ENCODE results near the gene ISM1. TPM values are rescaled to one million over a fixed set of nuclear protein-coding genes. Genes with fewer than 3 reads are reported as not detected.
A peak's percentile ranks its signal among the peaks of the same experiment; 100 is the strongest.

The ISM1 gene
- total RNA-seq, 1 experiment from 2014 or later = 0.20 TPM

DNA sequence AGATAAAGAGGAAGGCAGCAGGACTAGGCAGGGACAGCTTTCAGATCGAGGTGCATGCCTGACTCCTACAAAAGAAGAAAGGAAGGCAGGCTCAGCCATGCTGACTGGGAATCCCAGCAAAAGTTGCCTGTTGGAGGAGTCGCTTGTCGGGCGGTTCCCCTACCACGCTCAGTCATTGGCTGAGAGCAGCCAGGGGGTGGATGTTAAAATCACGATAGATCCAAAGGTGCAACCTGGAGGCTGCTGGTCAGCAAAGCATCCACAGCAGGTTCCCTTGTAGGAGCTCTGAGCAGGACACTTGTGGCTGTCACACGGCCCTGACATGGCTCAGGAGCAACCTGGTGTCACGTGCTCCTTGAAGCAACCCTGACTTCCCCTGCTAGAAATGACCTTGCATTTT is 74.6 kb downstream of the ISM1 start:
- no peak overlapping the region for H2BK120ac ChIP-seq (ENCODE audit: low read depth, low read length, poor library complexity, severe bottlenecking)
- H3K4me1 ChIP-seq (ENCODE audit: insufficient read depth, low read length) = no peaks in the 10 kb centered on the region
- no peaks in the 10 kb centered on the region for H3K9me3 ChIP-seq (ENCODE audit: control insufficient read depth, low read depth, low read length)
- no peaks in the 10 kb centered on the region for H3K23me2 ChIP-seq (ENCODE audit: insufficient read length, low read depth, low read length, poor library complexity, severe bottlenecking)
- no peak overlapping the region for H3K56ac ChIP-seq (ENCODE audit: insufficient read length, low read depth, low read length)
- no peak overlapping the region for H3K4ac ChIP-seq (ENCODE audit: low read depth, low read length)
- H2AK5ac ChIP-seq (ENCODE audit: insufficient read length, low read length) = no peak overlapping the region
- H3K18ac ChIP-seq (ENCODE audit: insufficient read length, low read depth, low read length) = no peak overlapping the region
- peak overlapping the region in 1 of 3 experiments; percentile 8; a peak in 1 of 7 replicates for H3K27ac Mint-ChIP-seq
- no peak overlapping the region for H3K23ac ChIP-seq (ENCODE audit: insufficient read length, low read depth, low read length)
- H3K9me3 Mint-ChIP-seq = no peaks in the 10 kb centered on the region
- no peak overlapping the region for H3K14ac ChIP-seq (ENCODE audit: insufficient read depth, low read length)
- H2BK5ac ChIP-seq (ENCODE audit: insufficient read length, low read length) = no peak overlapping the region
- H2BK15ac ChIP-seq (ENCODE audit: low read depth, low read length) = no peak overlapping the region
- peaks cover 2 to 5% of the 10 kb centered on the region in 2 experiments; a peak in 2 of 4 replicates for H3K4me1 Mint-ChIP-seq
- H4K91ac ChIP-seq (ENCODE audit: insufficient read length, low read depth, low read length) = no peak overlapping the region
- H2BK20ac ChIP-seq (ENCODE audit: low read depth, low read length, poor library complexity, severe bottlenecking) = no peak overlapping the region
- no peaks in the 10 kb centered on the region for H3K27me3 Mint-ChIP-seq (ENCODE audit: low read depth)
- H3K4me3 Mint-ChIP-seq = no peak overlapping the region
- no peaks in the 10 kb centered on the region for H4K20me1 ChIP-seq (ENCODE audit: control insufficient read depth, insufficient read depth, insufficient read length)
- H2AFZ ChIP-seq (ENCODE audit: low read length) = no peak overlapping the region
- H3K27me3 ChIP-seq (ENCODE audit: insufficient read depth, low read length) = no peaks in the 10 kb centered on the region
- peak; percentile 54 for DNase-seq
- no peak overlapping the region for H3K27ac ChIP-seq (ENCODE audit: insufficient read length, low read depth, low read length)
- H2BK12ac ChIP-seq (ENCODE audit: insufficient read length, low read depth, low read length) = no peak overlapping the region
- H3K36me3 Mint-ChIP-seq (ENCODE audit: insufficient read depth in 1 of 3, low read depth in 3 of 3) = no peaks in the 10 kb centered on the region
- TF ChIP-seq, protein P1, sequence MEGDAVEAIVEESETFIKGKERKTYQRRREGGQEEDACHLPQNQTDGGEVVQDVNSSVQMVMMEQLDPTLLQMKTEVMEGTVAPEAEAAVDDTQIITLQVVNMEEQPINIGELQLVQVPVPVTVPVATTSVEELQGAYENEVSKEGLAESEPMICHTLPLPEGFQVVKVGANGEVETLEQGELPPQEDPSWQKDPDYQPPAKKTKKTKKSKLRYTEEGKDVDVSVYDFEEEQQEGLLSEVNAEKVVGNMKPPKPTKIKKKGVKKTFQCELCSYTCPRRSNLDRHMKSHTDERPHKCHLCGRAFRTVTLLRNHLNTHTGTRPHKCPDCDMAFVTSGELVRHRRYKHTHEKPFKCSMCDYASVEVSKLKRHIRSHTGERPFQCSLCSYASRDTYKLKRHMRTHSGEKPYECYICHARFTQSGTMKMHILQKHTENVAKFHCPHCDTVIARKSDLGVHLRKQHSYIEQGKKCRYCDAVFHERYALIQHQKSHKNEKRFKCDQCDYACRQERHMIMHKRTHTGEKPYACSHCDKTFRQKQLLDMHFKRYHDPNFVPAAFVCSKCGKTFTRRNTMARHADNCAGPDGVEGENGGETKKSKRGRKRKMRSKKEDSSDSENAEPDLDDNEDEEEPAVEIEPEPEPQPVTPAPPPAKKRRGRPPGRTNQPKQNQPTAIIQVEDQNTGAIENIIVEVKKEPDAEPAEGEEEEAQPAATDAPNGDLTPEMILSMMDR (conservative IDR thresholded peaks at IDR 0.05) = no peak
- no peaks in the 10 kb centered on the region for H3K79me1 ChIP-seq (ENCODE audit: insufficient read depth, low read depth, low read length, poor library complexity, severe bottlenecking)
- no CpG with 5 or more reads among the region's 8 CpGs for WGBS (ENCODE audit: extremely low coverage, insufficient read length, low lambda C conversion rate)
- no peak overlapping the region for H3K9ac ChIP-seq (ENCODE audit: extremely low read depth, insufficient read length, low read length)
- no peaks in the 10 kb centered on the region for H3K79me2 ChIP-seq (ENCODE audit: insufficient read depth, low read length)
- no peak overlapping the region for H3T11ph ChIP-seq (ENCODE audit: low read length)
- no peak overlapping the region for H4K5ac ChIP-seq (ENCODE audit: insufficient read length, low read depth, low read length)
- H4K8ac ChIP-seq (replicated peaks; ENCODE audit: insufficient read length, low read depth, low read length) = no peak overlapping the region
- H3K4me2 ChIP-seq (ENCODE audit: insufficient read depth, insufficient read length, low read length) = no peak overlapping the region

Measured in H9 (cell line).